Stimulated activated naive CD8-positive, alpha-beta T cell treated with anti-CD3 and anti-CD28 coated beads, Interleukin-15, amount 100 ng/mL, for 72 hours (primary cell): ENCODE measurements around the gene TMPRSS11D.

ENCODE experiments used
- ATAC-seq: fragments of 150-1000 bp; cut with Tn5 transposase; 2 replicates; pipeline ENCODE4 v1.10.0; 2021; ENCODE audit warnings: mild to moderate bottlenecking, moderate library complexity
- DNase-seq, 2 donors: peaks; one replicate each; pipeline ENCODE4 v3.0.0; 2021 to 2022
- H3K27ac Mint-ChIP-seq, 2 donors: one replicate each; pipeline ENCODE4 v1.8.0; 2022; ENCODE audit warnings: mild to moderate bottlenecking in 2 of 2, mixed read lengths in 2 of 2, moderate library complexity in 2 of 2
- H3K27me3 Mint-ChIP-seq: one replicate; pipeline ENCODE4 v1.8.0; 2022; ENCODE audit warnings: mixed read lengths
- H3K4me1 Mint-ChIP-seq: one replicate; pipeline ENCODE4 v1.8.0; 2022; ENCODE audit warnings: mild to moderate bottlenecking, mixed read lengths
- H3K4me3 Mint-ChIP-seq, 2 donors: one replicate each; pipeline ENCODE4 v1.8.0; 2022; ENCODE audit warnings: mild to moderate bottlenecking in 2 of 2, mixed read lengths in 2 of 2, moderate library complexity in 1 of 2
- H3K9me3 Mint-ChIP-seq, 2 donors: one replicate each; pipeline ENCODE4 v1.8.0; 2022; ENCODE audit warnings: mixed read lengths in 2 of 2

The TMPRSS11D gene

GRCh38 chr4:67897686-67898085 lies 13.9 kb upstream of the TMPRSS11D start:
- ATAC-seq (no peak), DNase-seq (no peak)
- no peak overlapping the region for H3K27ac Mint-ChIP-seq
- H3K4me1 Mint-ChIP-seq = no peaks in the 10 kb centered on the region
- peaks cover 0 to 11% of the 10 kb centered on the region in 2 donors for H3K9me3 Mint-ChIP-seq
- H3K27me3 Mint-ChIP-seq = no peaks in the 10 kb centered on the region
- H3K4me3 Mint-ChIP-seq = no peak overlapping the region

- Mint-ChIP-seq H3K27me3 (no peaks in the 10 kb centered on the region), H3K27ac (no peak overlapping the region), H3K4me1 (no peaks in the 10 kb centered on the region), H3K9me3 (peaks cover 0 to 11% of the 10 kb centered on the region in 2 donors), H3K4me3 (no peak overlapping the region)
- ATAC-seq (peak; percentile 49), DNase-seq (no peak)
These were observed 12.7 kb upstream of the TMPRSS11D start for GRCh38 chr4:67896421-67897065.

GRCh38 chr4:67894659-67895058 lies 10.9 kb upstream of the TMPRSS11D start:
- ATAC-seq (no peak), DNase-seq (no peak)
- no peaks in the 10 kb centered on the region for H3K4me1 Mint-ChIP-seq
- H3K9me3 Mint-ChIP-seq = peaks cover 0 to 11% of the 10 kb centered on the region in 2 donors
- no peaks in the 10 kb centered on the region for H3K27me3 Mint-ChIP-seq
- no peak overlapping the region for H3K4me3 Mint-ChIP-seq
- no peak overlapping the region for H3K27ac Mint-ChIP-seq

- Mint-ChIP-seq H3K9me3 (peaks cover 0 to 11% of the 10 kb centered on the region in 2 donors), H3K27ac (no peak overlapping the region), H3K4me3 (no peak overlapping the region), H3K4me1 (no peaks in the 10 kb centered on the region), H3K27me3 (no peaks in the 10 kb centered on the region)
- ATAC-seq (no peak), DNase-seq (no peak)
These were observed 9.1 kb upstream of the TMPRSS11D start for GRCh38 chr4:67892905-67893304.

- H3K27me3 Mint-ChIP-seq = no peaks in the 10 kb centered on the region
- H3K9me3 Mint-ChIP-seq = peaks cover 0 to 11% of the 10 kb centered on the region in 2 donors
- H3K27ac Mint-ChIP-seq = no peak overlapping the region
- ATAC-seq (no peak), DNase-seq (no peak)
- no peak overlapping the region for H3K4me3 Mint-ChIP-seq
- no peaks in the 10 kb centered on the region for H3K4me1 Mint-ChIP-seq
These were observed 8.5 kb upstream of the TMPRSS11D start for GRCh38 chr4:67892253-67892652.

- ATAC-seq (no peak), DNase-seq (no peak)
- Mint-ChIP-seq H3K9me3 (peaks cover 0 to 6% of the 10 kb centered on the region in 2 donors), H3K27me3 (no peaks in the 10 kb centered on the region), H3K4me1 (no peaks in the 10 kb centered on the region), H3K27ac (no peak overlapping the region), H3K4me3 (no peak overlapping the region)
These were observed 7.8 kb upstream of the TMPRSS11D start for GRCh38 chr4:67891645-67892044.

- no peak overlapping the region for H3K4me3 Mint-ChIP-seq
- DNase-seq (no peak), ATAC-seq (no peak)
- no peaks in the 10 kb centered on the region for H3K9me3 Mint-ChIP-seq
- H3K4me1 Mint-ChIP-seq = no peaks in the 10 kb centered on the region
- no peak overlapping the region for H3K27ac Mint-ChIP-seq
- no peaks in the 10 kb centered on the region for H3K27me3 Mint-ChIP-seq
These were observed 2.5 kb upstream of the TMPRSS11D start for GRCh38 chr4:67886281-67886680.

GRCh38 chr4:67885762-67886161 lies 2.0 kb upstream of the TMPRSS11D start:
- DNase-seq (no peak), ATAC-seq (no peak)
- Mint-ChIP-seq H3K27me3 (no peaks in the 10 kb centered on the region), H3K9me3 (no peaks in the 10 kb centered on the region), H3K4me1 (no peaks in the 10 kb centered on the region), H3K4me3 (no peak overlapping the region), H3K27ac (no peak overlapping the region)

GRCh38 chr4:67884701-67885100 lies 899 bp upstream of the TMPRSS11D start:
- no peaks in the 10 kb centered on the region for H3K4me1 Mint-ChIP-seq
- no peaks in the 10 kb centered on the region for H3K27me3 Mint-ChIP-seq
- DNase-seq (no peak), ATAC-seq (no peak)
- H3K27ac Mint-ChIP-seq = no peak overlapping the region
- H3K4me3 Mint-ChIP-seq = no peak overlapping the region
- H3K9me3 Mint-ChIP-seq = no peaks in the 10 kb centered on the region

GRCh38 chr4:67883458-67883857 lies 344 bp downstream of the TMPRSS11D start:
- H3K27ac Mint-ChIP-seq = no peak overlapping the region
- no peaks in the 10 kb centered on the region for H3K27me3 Mint-ChIP-seq
- no peak overlapping the region for H3K4me3 Mint-ChIP-seq
- no peaks in the 10 kb centered on the region for H3K4me1 Mint-ChIP-seq
- ATAC-seq (no peak), DNase-seq (no peak)
- no peaks in the 10 kb centered on the region for H3K9me3 Mint-ChIP-seq

GRCh38 chr4:67880866-67881610 lies 2.8 kb downstream of the TMPRSS11D start:
- Mint-ChIP-seq H3K27me3 (no peaks in the 10 kb centered on the region), H3K9me3 (no peaks in the 10 kb centered on the region), H3K4me3 (no peak overlapping the region), H3K4me1 (no peaks in the 10 kb centered on the region), H3K27ac (no peak overlapping the region)
- DNase-seq (no peak), ATAC-seq (no peak)

- no peak overlapping the region for H3K27ac Mint-ChIP-seq
- no peaks in the 10 kb centered on the region for H3K9me3 Mint-ChIP-seq
These were observed 4.3 kb downstream of the TMPRSS11D start for GRCh38 chr4:67879486-67879885.

GRCh38 chr4:67877086-67877485 lies 6.7 kb downstream of the TMPRSS11D start:
- DNase-seq (no peak), ATAC-seq (no peak)
- H3K9me3 Mint-ChIP-seq = no peaks in the 10 kb centered on the region
- H3K4me1 Mint-ChIP-seq = no peaks in the 10 kb centered on the region
- no peaks in the 10 kb centered on the region for H3K27me3 Mint-ChIP-seq
- H3K4me3 Mint-ChIP-seq = no peak overlapping the region
- H3K27ac Mint-ChIP-seq = no peak overlapping the region

More at GRCh38 chr4:67879486-67879885, 4.3 kb downstream of the TMPRSS11D start:
- H3K4me1 Mint-ChIP-seq = no peaks in the 10 kb centered on the region
- ATAC-seq (no peak), DNase-seq (no peak)
- no peaks in the 10 kb centered on the region for H3K27me3 Mint-ChIP-seq
- H3K4me3 Mint-ChIP-seq = no peak overlapping the region

- H3K4me3 Mint-ChIP-seq = no peak overlapping the region
- H3K27me3 Mint-ChIP-seq = no peaks in the 10 kb centered on the region
- no peak overlapping the region for H3K27ac Mint-ChIP-seq
- no peaks in the 10 kb centered on the region for H3K9me3 Mint-ChIP-seq
- no peak for DNase-seq
- no peak for ATAC-seq
- H3K4me1 Mint-ChIP-seq = no peaks in the 10 kb centered on the region
These were observed 8.8 kb downstream of the TMPRSS11D start for GRCh38 chr4:67874986-67875385.

GRCh38 chr4:67873116-67873515 lies 10.7 kb downstream of the TMPRSS11D start:
- no peak for ATAC-seq
- DNase-seq = no peak
- Mint-ChIP-seq H3K4me3 (no peak overlapping the region), H3K4me1 (no peaks in the 10 kb centered on the region), H3K27ac (no peak overlapping the region), H3K9me3 (no peaks in the 10 kb centered on the region), H3K27me3 (no peaks in the 10 kb centered on the region)

GRCh38 chr4:67871867-67872266 lies 11.9 kb downstream of the TMPRSS11D start:
- Mint-ChIP-seq H3K4me1 (no peaks in the 10 kb centered on the region), H3K27me3 (no peaks in the 10 kb centered on the region), H3K9me3 (peaks cover 0 to under 1% of the 10 kb centered on the region in 2 donors), H3K4me3 (no peak overlapping the region), H3K27ac (no peak overlapping the region)
- DNase-seq = no peak
- peak; percentile 77 for ATAC-seq
